H1 (cell line): ENCODE measurements around the gene OLFML2A. TPM values are rescaled to one million over a fixed set of nuclear protein-coding genes. Genes with fewer than 3 reads are reported as not detected.

Source experiments
- BCL11A ChIP-seq, 2 experiments: IDR thresholded peaks; one replicate each; pipeline ENCODE4 v1.6.1; 2011; ENCODE audit warnings: low read depth in 2 of 2, low read length in 2 of 2, mild to moderate bottlenecking in 2 of 2
- polyA plus RNA-seq, 7 experiments: library from polyadenylated mRNA; depleted of rRNA in 3 of 7; stranded (reverse) in 5 of 7; unstranded in 2 of 7; fragments of >200 nt in 5 of 7; fragments of 200-250 nt in 2 of 7; gene quantifications; 1 replicate in 5 of 7; 2 replicates in 1 of 7; 4 replicates in 1 of 7; pipeline versions ENCODE4 v1.2.1 to v1.2.3, GENCODE V29; 2011 to 2013; ENCODE audit warnings: missing spikeins in 2 of 7, mixed read lengths in 2 of 7
- total RNA-seq: library from RNA; stranded (reverse); fragmentation: NEBNext Ultra II Directional; extraction: Animal tissue kit (Norgen Biotek cat#: 25700); gene quantifications from 2 replicates; pipeline ENCODE4 v1.2.1, GENCODE V29; 2021

Gene OLFML2A
- total and polyA plus RNA-seq, 2 of the 8 experiments (the other 6 are each of a cell fraction or from before 2014, with no cell fraction given), result 7.8 to 11.5 TPM

DNA sequence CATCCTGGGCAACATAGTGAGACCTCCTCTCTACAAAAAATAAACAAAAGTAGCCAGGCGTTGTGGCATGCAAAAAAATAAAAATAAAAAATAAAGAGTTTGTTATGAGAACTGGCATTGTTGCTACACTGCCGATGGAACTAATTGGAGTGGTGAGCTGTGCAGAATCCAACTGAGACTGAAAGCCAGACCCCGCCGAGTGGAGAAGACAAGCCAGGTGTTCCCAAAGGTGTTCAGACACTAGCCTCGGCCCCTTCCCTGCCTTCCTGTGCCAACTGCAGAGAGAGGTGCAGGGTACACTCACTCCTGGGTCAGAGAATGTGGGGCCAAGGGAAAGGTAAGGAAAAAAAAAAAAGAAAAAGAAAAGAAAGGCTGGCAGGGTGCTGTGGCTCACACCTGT lies 38.7 kb downstream of the OLFML2A start (continued):
- no peak for TF ChIP-seq BCL11A (IDR thresholded peaks at IDR 0.05; ENCODE audit: low read depth in 2 of 2, low read length in 2 of 2)
- TF ChIP-seq, all 59 proteins: peak for 0
